BLaER1 treated with 17β-estradiol and CSF1 and Interleukin-3, amounts not matched to agents 10 nM and 100 nM (cell line): Measurements from ENCODE around the gene CORO6.
"Not testable (repeated sequence)": the region's sequence is repeated elsewhere in the genome, so short reads cannot be mapped to it uniquely, and the experiment has no call there.

Experiments used
- H3K27ac ChIP-seq, 11 experiments: shearing (Covaris generic); formaldehyde crosslinking; 2 replicates each; pipeline ENCODE4 v1.8.1; 2022
- H3K27me3 ChIP-seq, 11 experiments: shearing (Covaris generic); formaldehyde crosslinking; 2 replicates each; pipeline ENCODE4 v1.8.1; 2022
- H3K36me3 ChIP-seq, 11 experiments: shearing (Covaris generic); formaldehyde crosslinking; 2 replicates each; pipeline ENCODE4 v1.8.1; 2022
- H3K4me1 ChIP-seq, 10 experiments: shearing (Covaris generic); formaldehyde crosslinking; 2 replicates each; pipeline ENCODE4 v1.8.1; 2022
- H3K4me2 ChIP-seq, 11 experiments: shearing (Covaris generic); formaldehyde crosslinking; 2 replicates each; pipeline ENCODE4 v1.8.1; 2022
- H3K4me3 ChIP-seq, 10 experiments: shearing (Covaris generic); formaldehyde crosslinking; 2 replicates each; pipeline ENCODE4 v1.8.1; 2022
- H3K9ac ChIP-seq, 11 experiments: shearing (Covaris generic); formaldehyde crosslinking; 2 replicates each; pipeline ENCODE4 v1.8.1; 2022
- H3K9me3 ChIP-seq, 11 experiments: shearing (Covaris generic); formaldehyde crosslinking; replicated peaks in 1 of 11; 2 replicates each; pipeline ENCODE4 v1.8.1; 2022
- H4K20me1 ChIP-seq, 11 experiments: shearing (Covaris generic); formaldehyde crosslinking; 2 replicates each; pipeline ENCODE4 v1.8.1; 2022
- Cebpa-rat ChIP-seq, 11 experiments: shearing (Covaris generic); IDR thresholded peaks; 2 replicates each; pipeline ENCODE4 v1.8.1; 2022

CORO6 gene

GRCh38 chr17:29661213-29661612, 38.5 kb upstream of the CORO6 start:
- no peak for TF ChIP-seq Cebpa-rat (IDR thresholded peaks at IDR 0.05)
- no peak overlapping the region; a peak in 2 of 22 replicates for H3K27ac ChIP-seq
- H3K9ac ChIP-seq, result no peak overlapping the region
- no peak overlapping the region for H3K4me2 ChIP-seq
- no peak overlapping the region for H3K4me3 ChIP-seq
- H3K9me3 ChIP-seq, result no peaks in the 10 kb centered on the region
- peaks cover 0 to 13% (median 1%) of the 10 kb centered on the region in 11 experiments; a peak in 4 of 22 replicates for H4K20me1 ChIP-seq
- H3K4me1 ChIP-seq, result peaks cover 13 to 44% (median 31%) of the 10 kb centered on the region in 10 experiments
- no peaks in the 10 kb centered on the region for H3K27me3 ChIP-seq
- peaks cover 89 to 100% (median 98%) of the 10 kb centered on the region in 11 experiments for H3K36me3 ChIP-seq

DNA sequence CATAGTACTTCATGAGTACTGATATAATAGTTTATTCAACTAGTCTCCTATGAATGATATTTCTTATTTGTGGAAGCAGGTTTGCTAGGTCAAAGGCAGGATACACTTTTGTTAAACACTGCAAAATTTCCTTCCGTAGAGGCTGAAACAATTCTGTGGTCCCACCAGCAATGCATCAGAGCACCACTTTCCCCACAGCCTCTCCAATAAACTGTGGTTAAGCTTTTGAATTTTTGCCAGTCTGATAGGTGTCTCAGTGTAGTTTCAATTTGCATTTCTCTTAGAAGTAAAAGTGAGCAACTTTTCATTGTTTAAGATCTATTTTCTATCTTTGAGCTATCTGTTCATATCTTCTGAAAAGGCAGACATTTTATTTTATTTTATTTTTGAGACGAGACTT, 36.4 kb upstream of the CORO6 start:
- no peaks in the 10 kb centered on the region for H3K27me3 ChIP-seq
- H3K9ac ChIP-seq, result no peak overlapping the region
- no peak overlapping the region for H3K4me3 ChIP-seq
- peak overlapping the region in 2 of 11 experiments; percentile 4 to 13; a peak in 1 of 22 replicates for H3K27ac ChIP-seq
- TF ChIP-seq Cebpa-rat (IDR thresholded peaks at IDR 0.05), result no peak
- peaks cover 0 to 31% (median 11%) of the 10 kb centered on the region in 10 experiments; a peak in 12 of 20 replicates for H3K4me1 ChIP-seq
- H3K4me2 ChIP-seq, result no peak overlapping the region
- H3K36me3 ChIP-seq, result peaks cover 98 to 100% (median 99%) of the 10 kb centered on the region in 11 experiments
- H3K9me3 ChIP-seq, result no peaks in the 10 kb centered on the region
- peaks cover 0 to 12% (median 0%) of the 10 kb centered on the region in 11 experiments; a peak in 6 of 22 replicates for H4K20me1 ChIP-seq

- peaks cover 86 to 100% (median 99%) of the 10 kb centered on the region in 11 experiments for H3K36me3 ChIP-seq
- no peaks in the 10 kb centered on the region for H3K9me3 ChIP-seq
- no peak overlapping the region for H3K4me2 ChIP-seq
- no peak overlapping the region for H3K9ac ChIP-seq
- no peak overlapping the region for H3K27ac ChIP-seq
- H3K4me1 ChIP-seq, result peaks cover 0 to 46% (median 3%) of the 10 kb centered on the region in 10 experiments; a peak in 10 of 20 replicates
- H3K27me3 ChIP-seq, result no peaks in the 10 kb centered on the region
- H3K4me3 ChIP-seq, result no peak overlapping the region
- no peak for TF ChIP-seq Cebpa-rat (IDR thresholded peaks at IDR 0.05)
- peaks cover 0 to 12% (median 0%) of the 10 kb centered on the region in 11 experiments; a peak in 6 of 22 replicates for H4K20me1 ChIP-seq
Measured at GRCh38 chr17:29655323-29655722, 32.6 kb upstream of the CORO6 start.

GRCh38 chr17:29653995-29654714, 31.4 kb upstream of the CORO6 start:
- Histone ChIP-seq H4K20me1 (peaks cover 0 to 12% (median 0%) of the 10 kb centered on the region in 11 experiments; a peak in 6 of 22 replicates), H3K4me2 (no peak overlapping the region), H3K36me3 (peaks cover 86 to 100% (median 98%) of the 10 kb centered on the region in 11 experiments), H3K4me3 (no peak overlapping the region), H3K27me3 (no peaks in the 10 kb centered on the region), H3K4me1 (peaks cover 0 to 58% (median 3%) of the 10 kb centered on the region in 10 experiments; a peak in 10 of 20 replicates), H3K9me3 (no peaks in the 10 kb centered on the region), H3K27ac (peak overlapping the region in 3 of 11 experiments; percentile 2 to 46 (median 4); a peak in 3 of 22 replicates), H3K9ac (no peak overlapping the region)
- TF ChIP-seq Cebpa-rat (IDR thresholded peaks at IDR 0.05), result no peak

DNA sequence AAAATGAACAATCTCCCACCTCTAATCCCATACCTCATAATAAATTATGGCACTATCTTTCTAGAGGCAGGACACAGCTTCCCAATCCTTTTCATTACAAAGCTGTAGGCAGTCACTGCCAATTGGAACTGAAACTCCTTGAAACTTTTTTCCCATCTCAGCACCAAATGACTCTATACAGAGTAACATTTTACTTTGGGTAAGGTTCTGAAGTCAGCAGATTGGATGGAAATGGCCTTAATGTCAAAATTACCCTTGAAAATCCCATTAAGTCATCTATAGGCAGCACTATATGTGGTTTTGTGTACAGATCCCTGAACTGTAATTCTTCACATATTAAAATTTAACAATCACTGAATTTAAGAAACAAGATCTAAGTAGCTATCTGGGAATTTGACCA, 30.3 kb upstream of the CORO6 start:
- Histone ChIP-seq H3K27me3 (no peaks in the 10 kb centered on the region), H4K20me1 (peaks cover 0 to 12% (median 0%) of the 10 kb centered on the region in 11 experiments; a peak in 6 of 22 replicates), H3K4me2 (peak overlapping the region in 1 of 11 experiments; percentile 32; a peak in 1 of 22 replicates), H3K36me3 (peaks cover 87 to 100% (median 100%) of the 10 kb centered on the region in 11 experiments), H3K9ac (no peak overlapping the region), H3K4me3 (no peak overlapping the region), H3K4me1 (peaks cover 0 to 67% (median 5%) of the 10 kb centered on the region in 10 experiments; a peak in 11 of 20 replicates), H3K27ac (0 out of 22 replicates have a peak overlapping the region, but pooled peaks of 1 of the 11 experiments have one; percentile 19), H3K9me3 (no peaks in the 10 kb centered on the region)
- no peak for TF ChIP-seq Cebpa-rat (IDR thresholded peaks at IDR 0.05)

DNA sequence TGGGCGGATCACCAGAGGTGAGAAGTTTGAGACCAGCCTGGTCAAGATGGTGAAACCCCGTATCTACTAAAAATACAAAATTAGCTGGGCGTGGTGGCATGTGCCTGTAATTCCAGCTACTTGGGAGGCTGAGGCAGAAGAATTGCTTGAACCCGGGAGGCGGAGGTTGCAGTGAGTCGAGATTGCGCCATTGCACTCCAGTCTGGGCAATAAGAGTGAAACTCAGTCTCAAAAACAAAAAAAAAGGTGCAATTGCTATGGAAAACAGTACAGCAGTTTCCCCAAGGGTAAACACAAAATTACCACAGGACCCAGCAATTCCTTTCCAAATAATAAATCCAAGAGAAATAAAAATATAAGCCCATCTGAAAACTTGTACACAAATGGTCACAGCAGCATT, 29.2 kb upstream of the CORO6 start:
- TF ChIP-seq Cebpa-rat (IDR thresholded peaks at IDR 0.05), result 0 out of 22 replicates have a peak, but pooled peaks of 1 of the 11 experiments have one; percentile 34
- peaks cover 87 to 100% (median 100%) of the 10 kb centered on the region in 11 experiments for H3K36me3 ChIP-seq
- H3K9ac ChIP-seq, result not testable (repeated sequence)

DNA sequence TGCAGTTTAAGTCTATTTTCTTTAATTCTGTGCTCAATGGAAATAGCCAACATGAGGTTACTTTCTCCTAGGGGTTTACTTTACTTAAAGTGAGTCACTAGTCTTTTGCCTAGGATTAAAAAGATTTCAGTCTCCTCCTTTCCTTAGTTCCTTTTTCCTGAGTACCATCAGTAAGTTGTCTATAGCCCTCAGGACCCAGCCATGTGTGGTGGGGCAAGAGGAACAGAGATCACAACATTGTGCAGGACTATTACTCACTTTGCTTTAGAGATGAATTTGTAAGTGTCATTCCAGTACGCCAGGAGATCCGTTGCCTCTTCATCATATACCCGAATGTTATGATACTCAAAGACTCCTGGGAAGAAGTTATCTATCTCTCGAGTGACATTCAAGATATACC, 27.7 kb upstream of the CORO6 start:
- Histone ChIP-seq H3K36me3 (peaks cover 81 to 100% (median 99%) of the 10 kb centered on the region in 11 experiments), H3K27ac (peak overlapping the region in 7 of 11 experiments; percentile 2 to 46 (median 22); a peak in 8 of 22 replicates), H3K4me3 (no peak overlapping the region), H3K4me2 (peak overlapping the region in 3 of 11 experiments; percentile 20 to 40 (median 20); a peak in 5 of 22 replicates), H3K27me3 (no peaks in the 10 kb centered on the region), H3K4me1 (peaks cover 7 to 93% (median 26%) of the 10 kb centered on the region in 10 experiments), H3K9me3 (no peaks in the 10 kb centered on the region), H3K9ac (no peak overlapping the region), H4K20me1 (peaks cover 0 to 5% (median 0%) of the 10 kb centered on the region in 11 experiments; a peak in 2 of 22 replicates)
- TF ChIP-seq Cebpa-rat (IDR thresholded peaks at IDR 0.05), result no peak

More for the DNA sequence above, 29.2 kb upstream of the CORO6 start:
- peak overlapping the region in 2 of 11 experiments; percentile 6 to 40; a peak in 2 of 22 replicates for H3K4me2 ChIP-seq
- not testable (repeated sequence) for H3K9me3 ChIP-seq, H3K27me3 ChIP-seq, H4K20me1 ChIP-seq, H3K4me3 ChIP-seq
- H3K27ac ChIP-seq, result peak overlapping the region in 1 of 11 experiments; percentile 38; a peak in 3 of 22 replicates
- H3K4me1 ChIP-seq, result peaks cover 0 to 78% (median 11%) of the 10 kb centered on the region in 10 experiments; a peak in 15 of 20 replicates

DNA sequence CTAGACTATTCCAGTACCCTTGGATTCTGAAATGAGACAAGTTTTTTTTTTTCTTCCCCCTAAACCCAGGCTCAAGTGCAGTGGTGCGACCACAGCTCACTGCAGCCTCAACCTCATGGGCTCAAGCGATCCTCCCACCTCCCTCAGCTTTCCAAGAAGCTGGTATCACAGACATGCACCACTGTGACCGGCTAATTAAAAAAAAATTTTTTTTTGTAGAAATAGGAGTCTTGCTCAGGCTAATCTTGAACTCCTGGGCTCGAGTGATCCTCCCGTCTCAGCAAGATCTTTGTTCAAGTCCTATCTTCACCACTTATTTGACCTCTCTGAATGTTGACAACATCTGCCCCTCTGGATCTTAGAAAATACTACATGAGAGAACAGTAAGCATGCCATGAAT, 26.6 kb upstream of the CORO6 start:
- Histone ChIP-seq H3K9me3 (no peaks in the 10 kb centered on the region), H3K27me3 (no peaks in the 10 kb centered on the region), H4K20me1 (peaks cover 0 to 11% (median 0%) of the 10 kb centered on the region in 11 experiments; a peak in 2 of 22 replicates), H3K4me2 (peak overlapping the region in 1 of 11 experiments; percentile 10; a peak in 1 of 22 replicates), H3K9ac (no peak overlapping the region), H3K4me1 (peaks cover 18 to 98% (median 37%) of the 10 kb centered on the region in 10 experiments), H3K27ac (peak overlapping the region in 7 of 11 experiments; percentile 7 to 54 (median 22); a peak in 7 of 22 replicates), H3K4me3 (no peak overlapping the region), H3K36me3 (peaks cover 75 to 100% (median 98%) of the 10 kb centered on the region in 11 experiments)
- TF ChIP-seq Cebpa-rat (IDR thresholded peaks at IDR 0.05), result no peak

DNA sequence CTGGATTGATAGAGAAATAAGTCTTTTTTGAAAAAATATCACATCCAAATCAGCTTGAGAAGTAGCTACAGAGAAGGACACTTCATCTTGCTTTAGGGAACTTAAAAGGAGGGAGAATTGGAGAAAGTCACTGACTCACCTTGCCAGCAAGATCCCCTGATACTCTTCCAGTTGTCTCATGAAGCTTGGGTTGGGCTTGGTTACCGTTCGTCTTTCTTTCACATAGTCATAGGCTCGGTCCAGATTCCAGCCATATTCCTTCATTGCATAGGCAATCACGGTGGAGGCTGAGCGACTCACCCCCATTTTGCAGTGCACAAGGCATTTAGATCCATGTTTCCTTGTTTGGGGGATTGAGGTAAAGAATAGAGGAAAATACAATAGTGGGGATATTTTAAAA, 25.3 kb upstream of the CORO6 start:
- no peak for TF ChIP-seq Cebpa-rat (IDR thresholded peaks at IDR 0.05)
- peak overlapping the region in 2 of 11 experiments; percentile 18 to 37; a peak in 4 of 22 replicates for H3K27ac ChIP-seq

More for the DNA sequence above, 25.3 kb upstream of the CORO6 start:
- no peak overlapping the region for H3K4me3 ChIP-seq
- peaks cover 31 to 100% (median 50%) of the 10 kb centered on the region in 10 experiments for H3K4me1 ChIP-seq
- no peaks in the 10 kb centered on the region for H3K27me3 ChIP-seq
- no peaks in the 10 kb centered on the region for H3K9me3 ChIP-seq
- H3K9ac ChIP-seq, result no peak overlapping the region
- peaks cover 0 to 16% (median 0%) of the 10 kb centered on the region in 11 experiments; a peak in 2 of 22 replicates for H4K20me1 ChIP-seq
- H3K4me2 ChIP-seq, result peak overlapping the region in 1 of 11 experiments; percentile 24; a peak in 2 of 22 replicates
- peaks cover 71 to 100% (median 94%) of the 10 kb centered on the region in 11 experiments for H3K36me3 ChIP-seq
